PFSK-1 (cell line): ENCODE measurements around the gene GOSR1.

Experiments used
- FOXP2 ChIP-seq: optimal IDR thresholded peaks from 2 replicates; pipeline ENCODE3; 2011; ENCODE audit warnings: borderline replicate concordance, control low read depth, inconsistent platforms; ENCODE audit not compliant: insufficient read depth; ENCODE audit errors: extremely low read length, extremely low read depth
- POLR2AphosphoS5 ChIP-seq: IDR thresholded peaks from 2 replicates; pipeline ENCODE4 v1.6.1; 2012; ENCODE audit warnings: low read depth, mild to moderate bottlenecking, control low read depth, low read length, moderate library complexity
- SIN3A ChIP-seq: IDR thresholded peaks from 2 replicates; pipeline ENCODE4 v1.6.1; 2012; ENCODE audit warnings: mild to moderate bottlenecking, low read length, moderate library complexity, borderline replicate concordance; ENCODE audit not compliant: insufficient read depth
- TAF1 ChIP-seq: IDR thresholded peaks from 2 replicates; pipeline ENCODE4 v1.6.1; 2012; ENCODE audit warnings: low read length, control low read depth, borderline replicate concordance; ENCODE audit not compliant: insufficient read depth
- TF ChIP-seq, protein P1 (sequence below), 2 experiments: IDR thresholded peaks; 2 replicates each; pipeline versions ENCODE4 v1.6.1 to v1.8.0; 2011 to 2012; ENCODE audit warnings: low read depth in 2 of 2, low read length in 2 of 2, control low read depth in 1 of 2, inconsistent platforms in 1 of 2, mild to moderate bottlenecking in 1 of 2, moderate library complexity in 1 of 2; ENCODE audit not compliant: insufficient read depth in 1 of 2

GOSR1 gene

DNA sequence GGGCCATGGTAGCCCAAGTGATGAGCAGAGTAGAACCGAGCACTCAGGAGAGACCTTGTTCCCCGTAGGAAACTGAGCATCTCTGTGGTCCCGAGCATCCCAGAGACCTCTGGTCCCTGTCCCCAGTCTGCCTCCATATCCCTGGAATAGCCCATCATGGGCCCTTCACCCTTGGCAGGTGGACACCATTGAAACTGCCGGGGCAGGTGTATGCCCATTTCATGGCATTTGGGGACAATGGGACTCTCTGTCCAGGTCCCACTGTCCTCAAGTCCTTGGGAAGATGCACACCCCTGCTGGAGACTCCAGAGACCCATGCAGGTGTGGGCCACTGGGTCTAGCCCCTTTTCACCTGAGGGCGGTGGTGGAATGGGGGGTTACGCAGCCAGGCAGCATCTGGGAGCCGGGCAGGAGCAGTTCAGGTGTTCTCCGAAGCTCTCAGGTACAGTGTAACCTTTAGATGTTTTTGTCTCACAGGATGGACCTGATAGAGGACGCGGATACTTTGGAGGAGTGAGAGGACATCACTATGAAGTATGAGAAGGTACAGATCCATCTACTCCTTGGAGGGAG is 75.9 kb downstream of the GOSR1 start:
- TF ChIP-seq TAF1: no peak
- TF ChIP-seq FOXP2: no peak
- no peak for TF ChIP-seq SIN3A
- no peak for TF ChIP-seq POLR2AphosphoS5
- TF ChIP-seq, protein P1, sequence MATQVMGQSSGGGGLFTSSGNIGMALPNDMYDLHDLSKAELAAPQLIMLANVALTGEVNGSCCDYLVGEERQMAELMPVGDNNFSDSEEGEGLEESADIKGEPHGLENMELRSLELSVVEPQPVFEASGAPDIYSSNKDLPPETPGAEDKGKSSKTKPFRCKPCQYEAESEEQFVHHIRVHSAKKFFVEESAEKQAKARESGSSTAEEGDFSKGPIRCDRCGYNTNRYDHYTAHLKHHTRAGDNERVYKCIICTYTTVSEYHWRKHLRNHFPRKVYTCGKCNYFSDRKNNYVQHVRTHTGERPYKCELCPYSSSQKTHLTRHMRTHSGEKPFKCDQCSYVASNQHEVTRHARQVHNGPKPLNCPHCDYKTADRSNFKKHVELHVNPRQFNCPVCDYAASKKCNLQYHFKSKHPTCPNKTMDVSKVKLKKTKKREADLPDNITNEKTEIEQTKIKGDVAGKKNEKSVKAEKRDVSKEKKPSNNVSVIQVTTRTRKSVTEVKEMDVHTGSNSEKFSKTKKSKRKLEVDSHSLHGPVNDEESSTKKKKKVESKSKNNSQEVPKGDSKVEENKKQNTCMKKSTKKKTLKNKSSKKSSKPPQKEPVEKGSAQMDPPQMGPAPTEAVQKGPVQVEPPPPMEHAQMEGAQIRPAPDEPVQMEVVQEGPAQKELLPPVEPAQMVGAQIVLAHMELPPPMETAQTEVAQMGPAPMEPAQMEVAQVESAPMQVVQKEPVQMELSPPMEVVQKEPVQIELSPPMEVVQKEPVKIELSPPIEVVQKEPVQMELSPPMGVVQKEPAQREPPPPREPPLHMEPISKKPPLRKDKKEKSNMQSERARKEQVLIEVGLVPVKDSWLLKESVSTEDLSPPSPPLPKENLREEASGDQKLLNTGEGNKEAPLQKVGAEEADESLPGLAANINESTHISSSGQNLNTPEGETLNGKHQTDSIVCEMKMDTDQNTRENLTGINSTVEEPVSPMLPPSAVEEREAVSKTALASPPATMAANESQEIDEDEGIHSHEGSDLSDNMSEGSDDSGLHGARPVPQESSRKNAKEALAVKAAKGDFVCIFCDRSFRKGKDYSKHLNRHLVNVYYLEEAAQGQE (IDR thresholded peaks at IDR 0.05; ENCODE audit: insufficient read depth in 1 of 2, low read depth in 2 of 2, low read length in 2 of 2): no peak

DNA sequence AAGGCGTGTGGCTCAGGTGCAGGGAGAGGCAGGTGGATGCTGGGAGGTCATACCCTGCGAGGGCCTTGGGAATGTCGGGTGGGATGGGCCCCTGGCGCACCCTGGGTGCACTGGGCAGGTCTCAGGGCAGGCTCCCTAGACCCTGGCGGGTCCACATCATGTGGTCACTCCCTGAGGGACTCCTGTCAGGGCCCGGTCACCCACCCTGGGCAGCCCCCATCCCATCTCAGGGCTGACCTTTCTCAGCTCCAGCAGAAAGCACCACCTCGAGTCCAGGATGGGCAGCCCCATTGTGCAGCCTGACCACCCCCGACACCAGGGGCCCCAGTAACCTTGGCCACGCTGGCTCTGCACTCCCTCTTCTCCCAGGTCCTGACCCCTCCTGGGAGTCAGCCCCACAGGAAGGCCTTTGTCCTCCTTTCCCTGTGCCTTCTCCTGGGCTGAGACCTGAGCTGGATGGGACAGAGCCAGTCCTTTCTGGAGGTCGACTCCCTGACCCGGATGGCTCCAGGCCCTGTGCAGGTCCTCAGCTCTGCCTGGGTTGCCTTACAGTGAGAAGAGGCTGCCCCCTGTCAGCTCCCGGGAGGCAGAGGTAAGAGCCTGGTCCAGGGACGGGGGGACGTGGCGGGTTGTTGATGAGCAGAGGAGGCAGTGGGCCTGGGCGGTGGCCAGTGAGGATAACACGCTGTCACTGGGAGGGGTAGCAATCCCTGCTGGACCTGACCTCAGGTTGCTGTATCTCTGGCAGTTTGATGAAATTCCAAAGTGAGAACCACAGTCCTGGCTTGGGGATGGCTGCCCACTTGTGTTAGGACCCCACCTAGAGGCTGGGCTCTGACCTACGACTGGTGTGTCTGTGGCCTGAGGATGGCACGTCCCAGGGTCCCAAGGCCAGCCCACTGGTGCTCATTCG is 77.9 kb downstream of the GOSR1 start:
- TF ChIP-seq SIN3A (no peak), POLR2AphosphoS5 (no peak), FOXP2 (no peak), TAF1 (no peak)
- TF ChIP-seq, protein P1 (IDR thresholded peaks at IDR 0.05; ENCODE audit: insufficient read depth in 1 of 2, low read depth in 2 of 2, low read length in 2 of 2): no peak

DNA sequence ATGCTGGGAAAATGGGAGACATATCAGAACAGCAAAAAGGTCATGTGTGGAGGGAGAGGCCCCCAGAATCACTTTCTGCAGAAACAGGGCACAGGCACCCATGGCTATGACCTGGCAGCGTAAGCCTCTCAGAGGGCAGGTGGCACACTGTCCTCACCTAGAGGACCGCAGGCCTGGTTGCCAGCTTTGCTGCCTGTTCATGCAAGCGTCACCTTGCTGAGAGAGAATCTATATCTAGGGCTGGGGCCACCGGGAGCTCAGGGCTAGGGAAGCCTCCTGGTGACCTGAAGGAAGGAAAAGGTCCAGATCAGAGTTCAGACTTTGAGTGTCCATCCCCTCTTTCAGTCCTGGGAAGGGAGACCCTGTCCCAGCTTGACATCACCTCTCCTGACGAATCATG is 78.7 kb downstream of the GOSR1 start:
- TF ChIP-seq POLR2AphosphoS5: no peak
- TF ChIP-seq FOXP2: no peak
- TF ChIP-seq, protein P1 (IDR thresholded peaks at IDR 0.05; ENCODE audit: insufficient read depth in 1 of 2, low read depth in 2 of 2, low read length in 2 of 2): no peak
- TF ChIP-seq SIN3A: no peak
- TF ChIP-seq TAF1: no peak

DNA sequence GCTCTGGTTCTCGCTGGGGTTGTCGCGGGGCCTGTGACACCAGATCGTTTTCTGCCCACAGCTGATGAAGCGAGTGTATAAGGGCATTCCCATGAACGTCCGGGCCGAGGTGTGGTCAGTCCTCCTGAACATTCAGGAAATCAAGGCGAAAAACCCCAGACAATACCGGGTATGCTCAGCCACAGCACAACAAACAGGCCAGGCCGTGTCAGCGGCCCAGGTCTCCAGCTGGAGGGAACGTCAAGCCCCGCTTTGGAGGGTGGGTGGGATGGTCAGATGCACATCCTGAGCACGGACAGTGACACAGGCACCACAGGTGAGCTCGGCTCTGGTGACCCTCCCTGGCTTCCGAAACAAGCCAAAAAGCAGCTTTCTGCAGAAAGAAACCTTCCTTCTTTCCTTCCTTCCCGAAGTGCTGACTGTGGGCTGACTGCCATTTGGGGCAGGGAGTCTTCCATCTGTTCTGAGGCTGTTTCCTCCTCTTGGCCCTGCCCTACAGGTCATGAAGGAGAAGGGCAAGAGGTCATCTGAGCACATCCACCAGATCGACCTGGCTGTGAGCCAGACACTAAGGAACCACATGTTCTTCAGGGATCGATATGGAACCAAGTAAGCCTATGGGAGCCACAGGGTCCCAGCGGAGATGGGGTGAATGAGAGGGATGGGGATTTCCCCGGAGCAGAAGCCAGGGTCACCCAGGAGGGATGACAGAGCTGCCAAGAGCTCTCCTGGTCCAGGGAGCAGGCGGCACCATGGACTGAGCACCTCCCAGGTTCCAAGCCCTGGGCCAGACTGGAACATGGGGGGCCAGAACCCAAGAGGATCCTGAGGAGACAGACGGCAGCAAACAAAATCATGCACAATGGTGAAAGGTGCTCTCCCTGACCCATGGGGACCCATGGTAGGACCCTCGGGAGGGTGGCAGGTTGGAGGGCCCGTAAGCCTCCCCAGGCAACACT is 79.4 kb downstream of the GOSR1 start:
- TF ChIP-seq TAF1: no peak
- no peak for TF ChIP-seq POLR2AphosphoS5
- TF ChIP-seq, protein P1 (IDR thresholded peaks at IDR 0.05; ENCODE audit: insufficient read depth in 1 of 2, low read depth in 2 of 2, low read length in 2 of 2): no peak
